HepG2 (cell line): Measurements from ENCODE around the gene DIMT1. TPM values are rescaled to one million over a fixed set of nuclear protein-coding genes. Genes with fewer than 3 reads are reported as not detected.

Experiments used
- AGO2 ChIP-seq: fragments of 200-400 bp; formaldehyde crosslinking; optimal IDR thresholded peaks from 2 replicates; pipeline ENCODE3; 2017; ENCODE audit warnings: mild to moderate bottlenecking, low read depth, low read length, moderate library complexity
- DPF2 ChIP-seq: sonication (generic); formaldehyde crosslinking; IDR thresholded peaks from 2 replicates; pipeline ENCODE4 v1.4.0; 2020; ENCODE audit warnings: mild to moderate bottlenecking, low read depth, missing genetic modification reagents, borderline replicate concordance
- ELF1 ChIP-seq: sonication (generic); formaldehyde crosslinking; IDR thresholded peaks from 2 replicates; pipeline ENCODE4 v1.4.0; 2020; ENCODE audit warnings: missing genetic modification reagents
- GABPA ChIP-seq, 2 experiments: IDR thresholded peaks; 2 replicates each; pipeline ENCODE4 v1.6.1; 2011 to 2016; ENCODE audit warnings: low read depth in 2 of 2, low read length in 1 of 2, missing biosample characterization in 1 of 2, missing genetic modification characterization in 1 of 2
- KDM5A ChIP-seq: fragments of 200-600 bp; sonication (generic); IDR thresholded peaks from 2 replicates; pipeline ENCODE4 v1.7.0; 2018; ENCODE audit warnings: antibody characterized with exemption, mild to moderate bottlenecking, low read length, borderline replicate concordance
- MTA1 ChIP-seq: sonication (generic); formaldehyde crosslinking; IDR thresholded peaks from 2 replicates; pipeline ENCODE4 v1.4.0; 2020; ENCODE audit warnings: missing genetic modification reagents, mild to moderate bottlenecking, borderline replicate concordance
- ONECUT2 ChIP-seq: sonication (generic); formaldehyde crosslinking; IDR thresholded peaks from 2 replicates; pipeline ENCODE4 v1.4.0; 2020; ENCODE audit warnings: missing genetic modification reagents
- PPARG ChIP-seq: conservative IDR thresholded peaks from 2 replicates; pipeline ENCODE4 v1.6.1; 2016; ENCODE audit warnings: missing biosample characterization, missing genetic modification reagents
- RBM39 ChIP-seq: fragments of 200-400 bp; formaldehyde crosslinking; IDR thresholded peaks from one replicate; pipeline ENCODE4 v1.6.1; 2018; ENCODE audit warnings: antibody characterized with exemption, mild to moderate bottlenecking, low read depth, low read length; ENCODE audit not compliant: poor library complexity, severe bottlenecking
- SETDB1 ChIP-seq: sonication (generic); formaldehyde crosslinking; IDR thresholded peaks from 2 replicates; pipeline ENCODE4 v1.5.1; 2020; ENCODE audit warnings: missing genetic modification reagents, mild to moderate bottlenecking, borderline replicate concordance
- SMARCC2 ChIP-seq: fragments of 450-650 bp; IDR thresholded peaks from 2 replicates; pipeline ENCODE4 v1.6.1; 2017; ENCODE audit warnings: antibody characterized with exemption, mild to moderate bottlenecking
- TGIF2 ChIP-seq: IDR thresholded peaks from 2 replicates; pipeline ENCODE4 v1.6.1; 2016; ENCODE audit warnings: control low read depth, missing compliant biosample characterization
- ZBTB1 ChIP-seq: sonication (generic); formaldehyde crosslinking; IDR thresholded peaks from 2 replicates; pipeline ENCODE4 v1.4.0; 2020; ENCODE audit warnings: missing genetic modification reagents, borderline replicate concordance
- ZNF7 ChIP-seq: IDR thresholded peaks from 2 replicates; pipeline ENCODE4 v1.6.1; 2016; ENCODE audit warnings: missing biosample characterization, missing genetic modification reagents
- ZNF790 ChIP-seq: sonication (generic); formaldehyde crosslinking; IDR thresholded peaks from 2 replicates; pipeline ENCODE4 v1.8.0; 2022; ENCODE audit warnings: missing genetic modification reagents, mild to moderate bottlenecking, borderline replicate concordance
- polyA plus RNA-seq, 8 experiments: library from polyadenylated mRNA; depleted of rRNA in 3 of 8; stranded (reverse) in 7 of 8; unstranded in 1 of 8; fragments of >200 nt; fragmentation: Illumina TruSeq in 4 of 8; extraction: Trizol in 4 of 8; gene quantifications; 2 replicates each; pipeline versions ENCODE4 v1.2.1 to v1.2.3, GENCODE V29; 2011 to 2016; ENCODE audit warnings: low read depth in 4 of 8, missing spikeins in 1 of 8, mixed read lengths in 1 of 8; ENCODE audit not compliant: insufficient read depth in 1 of 8
- total RNA-seq, 5 experiments: library from RNA; depleted of rRNA; stranded (reverse); fragments of >200 nt; fragmentation: Illumina TruSeq; extraction: Trizol; gene quantifications; 2 replicates each; pipeline ENCODE4 v1.2.3, GENCODE V29; 2016; ENCODE audit warnings: low read depth in 1 of 5
- TF ChIP-seq, protein P1 (sequence below): sonication (generic); formaldehyde crosslinking; IDR thresholded peaks from 2 replicates; pipeline ENCODE4 v1.4.0; 2020; ENCODE audit warnings: missing genetic modification reagents
- TF ChIP-seq, protein P2 (sequence below): IDR thresholded peaks from 2 replicates; pipeline ENCODE4 v1.6.1; 2016; ENCODE audit warnings: missing biosample characterization, missing genetic modification reagents, low read depth
- TF ChIP-seq, protein P3 (sequence below): sonication (generic); formaldehyde crosslinking; IDR thresholded peaks from 2 replicates; pipeline ENCODE4 v1.8.1; 2023; ENCODE audit warnings: mild to moderate bottlenecking, missing genetic modification reagents, borderline replicate concordance
- TF ChIP-seq, protein P4 (sequence below): IDR thresholded peaks from 2 replicates; pipeline ENCODE4 v1.6.1; 2016; ENCODE audit warnings: missing compliant biosample characterization, missing genetic modification reagents, borderline replicate concordance
- TF ChIP-seq, protein P5 (sequence below): fragments of 450-650 bp; IDR thresholded peaks from 2 replicates; pipeline ENCODE4 v1.6.1; 2017

The DIMT1 gene
- total and polyA plus RNA-seq, 2 of the 13 experiments (the other 11 are each of a cell fraction or from before 2014, with no cell fraction given) = 16.1 to 35.2 TPM

DNA sequence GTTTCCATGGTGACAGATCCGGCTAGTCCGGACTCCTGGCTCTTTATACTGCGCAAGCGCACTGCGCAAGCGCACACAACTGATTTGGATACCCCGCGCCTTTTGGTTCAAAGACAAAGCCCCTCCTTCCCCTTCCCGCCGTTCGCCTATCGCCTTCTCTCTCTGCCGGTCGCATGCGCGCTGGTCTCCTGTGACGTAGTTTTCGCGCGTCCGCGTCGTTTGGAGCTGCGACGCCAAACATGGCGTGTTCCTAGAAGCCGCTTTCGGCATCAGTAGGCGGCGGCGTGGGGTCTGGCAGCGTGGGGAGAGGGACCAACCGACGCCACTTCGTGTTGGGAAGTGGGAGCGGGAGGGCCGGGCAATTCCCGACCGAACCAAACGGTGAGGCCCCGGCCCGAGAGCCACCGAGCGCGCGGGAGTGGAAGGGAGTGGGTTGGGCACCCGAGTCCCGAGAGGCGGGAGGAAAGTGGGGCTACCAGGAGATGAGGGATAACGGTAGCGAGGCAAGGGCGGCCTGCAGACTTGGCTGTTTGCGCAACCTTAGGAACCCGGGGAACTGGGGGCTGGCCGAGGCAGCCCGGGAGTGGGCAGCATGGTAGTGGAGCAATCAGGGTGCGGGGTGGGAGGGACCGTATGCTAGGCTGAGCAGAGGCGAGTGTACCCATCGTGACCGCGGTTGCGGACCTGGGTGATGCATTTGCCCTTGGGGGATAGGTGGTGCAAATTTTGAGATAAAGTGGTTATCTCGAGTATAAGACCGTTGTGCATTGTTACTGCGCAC is 9.0 kb upstream of the DIMT1 start, which contains the start of gene IPO11 (continued):
- TF ChIP-seq, protein P1, sequence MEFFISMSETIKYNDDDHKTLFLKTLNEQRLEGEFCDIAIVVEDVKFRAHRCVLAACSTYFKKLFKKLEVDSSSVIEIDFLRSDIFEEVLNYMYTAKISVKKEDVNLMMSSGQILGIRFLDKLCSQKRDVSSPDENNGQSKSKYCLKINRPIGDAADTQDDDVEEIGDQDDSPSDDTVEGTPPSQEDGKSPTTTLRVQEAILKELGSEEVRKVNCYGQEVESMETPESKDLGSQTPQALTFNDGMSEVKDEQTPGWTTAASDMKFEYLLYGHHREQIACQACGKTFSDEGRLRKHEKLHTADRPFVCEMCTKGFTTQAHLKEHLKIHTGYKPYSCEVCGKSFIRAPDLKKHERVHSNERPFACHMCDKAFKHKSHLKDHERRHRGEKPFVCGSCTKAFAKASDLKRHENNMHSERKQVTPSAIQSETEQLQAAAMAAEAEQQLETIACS (CRISPR knock-in tag) = no peak
- TF ChIP-seq, protein P2, sequence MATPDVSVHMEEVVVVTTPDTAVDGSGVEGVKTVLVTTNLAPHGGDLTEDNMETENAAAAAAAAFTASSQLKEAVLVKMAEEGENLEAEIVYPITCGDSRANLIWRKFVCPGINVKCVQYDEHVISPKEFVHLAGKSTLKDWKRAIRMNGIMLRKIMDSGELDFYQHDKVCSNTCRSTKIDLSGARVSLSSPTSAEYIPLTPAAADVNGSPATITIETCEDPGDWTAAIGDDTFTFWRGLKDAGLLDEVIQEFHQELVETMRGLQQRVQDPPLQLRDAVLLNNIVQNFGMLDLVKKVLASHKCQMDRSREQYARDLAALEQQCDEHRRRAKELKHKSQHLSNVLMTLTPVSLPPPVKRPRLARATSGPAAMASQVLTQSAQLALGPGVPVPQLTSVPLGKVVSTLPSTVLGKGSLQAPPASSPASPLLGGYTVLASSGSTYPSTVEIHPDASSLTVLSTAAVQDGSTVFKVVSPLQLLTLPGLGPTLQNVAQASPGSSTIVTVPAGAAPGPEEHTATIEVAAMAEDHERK (CRISPR knock-in tag) = no peak
- TF ChIP-seq TGIF2 (CRISPR knock-in tag) = peak; percentile 72
- TF ChIP-seq SMARCC2 = no peak
- TF ChIP-seq ZNF790 (CRISPR knock-in tag) = no peak
- TF ChIP-seq RBM39 = no peak
- peak; percentile 99 for TF ChIP-seq KDM5A
- no peak for TF ChIP-seq DPF2
- TF ChIP-seq, protein P3, sequence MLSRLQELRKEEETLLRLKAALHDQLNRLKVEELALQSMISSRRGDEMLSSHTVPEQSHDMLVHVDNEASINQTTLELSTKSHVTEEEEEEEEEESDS (CRISPR knock-in tag) = no peak
- no peak for TF ChIP-seq ZBTB1 (CRISPR knock-in tag)
- no peak for TF ChIP-seq PPARG (CRISPR knock-in tag)
- TF ChIP-seq, protein P4, sequence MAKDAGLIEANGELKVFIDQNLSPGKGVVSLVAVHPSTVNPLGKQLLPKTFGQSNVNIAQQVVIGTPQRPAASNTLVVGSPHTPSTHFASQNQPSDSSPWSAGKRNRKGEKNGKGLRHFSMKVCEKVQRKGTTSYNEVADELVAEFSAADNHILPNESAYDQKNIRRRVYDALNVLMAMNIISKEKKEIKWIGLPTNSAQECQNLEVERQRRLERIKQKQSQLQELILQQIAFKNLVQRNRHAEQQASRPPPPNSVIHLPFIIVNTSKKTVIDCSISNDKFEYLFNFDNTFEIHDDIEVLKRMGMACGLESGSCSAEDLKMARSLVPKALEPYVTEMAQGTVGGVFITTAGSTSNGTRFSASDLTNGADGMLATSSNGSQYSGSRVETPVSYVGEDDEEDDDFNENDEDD = peak; percentile 98
- TF ChIP-seq, protein P5, sequence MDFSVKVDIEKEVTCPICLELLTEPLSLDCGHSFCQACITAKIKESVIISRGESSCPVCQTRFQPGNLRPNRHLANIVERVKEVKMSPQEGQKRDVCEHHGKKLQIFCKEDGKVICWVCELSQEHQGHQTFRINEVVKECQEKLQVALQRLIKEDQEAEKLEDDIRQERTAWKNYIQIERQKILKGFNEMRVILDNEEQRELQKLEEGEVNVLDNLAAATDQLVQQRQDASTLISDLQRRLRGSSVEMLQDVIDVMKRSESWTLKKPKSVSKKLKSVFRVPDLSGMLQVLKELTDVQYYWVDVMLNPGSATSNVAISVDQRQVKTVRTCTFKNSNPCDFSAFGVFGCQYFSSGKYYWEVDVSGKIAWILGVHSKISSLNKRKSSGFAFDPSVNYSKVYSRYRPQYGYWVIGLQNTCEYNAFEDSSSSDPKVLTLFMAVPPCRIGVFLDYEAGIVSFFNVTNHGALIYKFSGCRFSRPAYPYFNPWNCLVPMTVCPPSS = no peak
- no peak for TF ChIP-seq ZNF7 (CRISPR knock-in tag)
- TF ChIP-seq ELF1 (CRISPR knock-in tag) = peak; percentile 82
- peak; percentile 75 for TF ChIP-seq AGO2
- TF ChIP-seq MTA1 (CRISPR knock-in tag) = peak; percentile 64; the same call in 1 of the 2 replicates
- TF ChIP-seq GABPA (IDR thresholded peaks at IDR 0.05; ENCODE audit: low read depth, low read length) = no peak
- peak; percentile 60 for TF ChIP-seq GABPA (CRISPR knock-in tag; IDR thresholded peaks at IDR 0.05; ENCODE audit: low read depth)
- no peak for TF ChIP-seq SETDB1
- TF ChIP-seq ONECUT2 (CRISPR knock-in tag) = no peak
